AG04450 (cell line): ENCODE data around the gene FAF1. TPM values are rescaled to one million over a fixed set of nuclear protein-coding genes. Genes with fewer than 3 reads are reported as not detected.
"Not testable (repeated sequence)": the region's sequence is repeated elsewhere in the genome, so short reads cannot be mapped to it uniquely, and the experiment has no call there.

ENCODE experiments used
- CTCF ChIA-PET: fragments of 300-600, 350-600 bp; formaldehyde crosslinking; extraction: SDS; loops from one replicate; lab custom pipeline; 2022; ENCODE audit warnings: antibody characterized with exemption, inconsistent platforms; lab: Charles Lee
- POLR2A ChIA-PET: fragments of 350-600 bp; formaldehyde crosslinking; extraction: SDS; loops from one replicate; lab custom pipeline; 2021; ENCODE audit warnings: antibody characterized with exemption, inconsistent platforms; lab: Yijun Ruan, JAX
- DNase-seq: peaks from one replicate; pipeline ENCODE4 v3.0.0-alpha.2; 2011; ENCODE audit warnings: low read depth, low spot score
- H3K27ac ChIP-seq: one replicate; pipeline ENCODE4 v1.5.1; 2012; ENCODE audit warnings: low read depth, low read length, control low read depth
- H3K27me3 ChIP-seq: one replicate; pipeline ENCODE4 v1.6.0; 2012; ENCODE audit warnings: low read length; ENCODE audit not compliant: control insufficient read depth, insufficient read depth
- H3K4me3 ChIP-seq: 2 replicates; pipeline ENCODE4 v1.5.1; 2011; ENCODE audit warnings: mild to moderate bottlenecking, low read depth, low read length, control low read depth
- H3K9me3 ChIP-seq: 2 replicates; pipeline ENCODE4 v1.5.1; 2012; ENCODE audit warnings: low read length; ENCODE audit not compliant: control insufficient read depth, insufficient read depth
- CTCF ChIP-seq: IDR thresholded peaks from 2 replicates; pipeline ENCODE4 v1.5.1; 2011; ENCODE audit warnings: low read depth, low read length, control low read depth, inconsistent platforms
- polyA plus RNA-seq: library from polyadenylated mRNA; depleted of rRNA; stranded (reverse); fragments of >200 nt; gene quantifications from 2 replicates; pipeline ENCODE4 v1.2.3, GENCODE V29; 2011

The FAF1 gene
- polyA plus RNA-seq, 1 experiment: 37.9 TPM

DNA sequence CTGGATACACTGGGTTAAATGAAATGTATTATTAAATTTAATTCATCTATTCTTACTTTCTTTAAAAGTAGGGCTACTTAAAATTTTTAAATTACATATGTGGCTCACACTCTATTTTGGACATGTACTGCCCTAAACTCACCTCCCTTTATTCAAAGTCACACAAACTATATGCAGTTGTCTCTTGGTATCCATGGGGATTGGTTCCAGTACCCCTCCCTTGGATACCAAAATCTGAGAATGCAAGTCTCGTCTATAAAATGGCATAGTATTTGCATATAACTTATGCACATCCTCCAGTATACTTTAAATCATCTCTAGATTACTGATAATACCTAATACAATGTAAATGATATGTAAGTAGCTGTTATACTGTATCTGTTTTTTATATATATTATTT, 57.6 kb downstream of the FAF1 start:
- H3K9me3 ChIP-seq: no peaks in the 10 kb centered on the region
- TF ChIP-seq CTCF: no peak
- H3K27me3 ChIP-seq: no peaks in the 10 kb centered on the region
- DNase-seq: no peak
- H3K27ac ChIP-seq: no peak overlapping the region
- H3K4me3 ChIP-seq: no peak overlapping the region
- CTCF ChIA-PET: no interaction called here
- POLR2A ChIA-PET: no interaction called here

GRCh38 chr1:50901872-50902271, 58.2 kb downstream of the FAF1 start:
- no peak overlapping the region for H3K4me3 ChIP-seq
- TF ChIP-seq CTCF: no peak
- CTCF ChIA-PET: no interaction called here
- no peaks in the 10 kb centered on the region for H3K9me3 ChIP-seq
- DNase-seq: no peak
- H3K27me3 ChIP-seq: no peaks in the 10 kb centered on the region
- H3K27ac ChIP-seq: no peak overlapping the region
- POLR2A ChIA-PET: no interaction called here

DNA sequence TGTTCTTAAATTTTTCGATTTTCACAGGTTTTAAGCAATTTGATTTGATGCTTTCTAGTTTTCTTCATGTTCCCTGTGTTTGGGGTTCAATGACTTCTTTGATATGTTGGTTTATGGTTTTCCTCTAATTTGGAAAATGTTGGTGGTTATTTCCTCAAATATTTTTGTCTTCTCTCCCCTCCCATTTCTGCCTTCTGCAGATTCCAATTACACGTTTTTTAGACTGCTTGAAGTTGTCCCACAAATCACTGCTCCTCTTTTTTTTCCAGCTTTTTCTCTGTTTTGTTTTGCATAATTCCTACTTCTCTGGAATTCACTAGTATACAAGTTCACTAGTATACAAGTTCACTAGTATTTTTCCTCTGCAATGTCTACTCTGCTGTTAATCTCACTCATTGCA, 61.3 kb downstream of the FAF1 start:
- Histone ChIP-seq H3K27me3 (no peaks in the 10 kb centered on the region), H3K4me3 (no peak overlapping the region), H3K27ac (no peak overlapping the region), H3K9me3 (no peaks in the 10 kb centered on the region)
- no peak for DNase-seq
- CTCF ChIA-PET: no interaction called here
- TF ChIP-seq CTCF: no peak
- POLR2A ChIA-PET: no interaction called here

DNA sequence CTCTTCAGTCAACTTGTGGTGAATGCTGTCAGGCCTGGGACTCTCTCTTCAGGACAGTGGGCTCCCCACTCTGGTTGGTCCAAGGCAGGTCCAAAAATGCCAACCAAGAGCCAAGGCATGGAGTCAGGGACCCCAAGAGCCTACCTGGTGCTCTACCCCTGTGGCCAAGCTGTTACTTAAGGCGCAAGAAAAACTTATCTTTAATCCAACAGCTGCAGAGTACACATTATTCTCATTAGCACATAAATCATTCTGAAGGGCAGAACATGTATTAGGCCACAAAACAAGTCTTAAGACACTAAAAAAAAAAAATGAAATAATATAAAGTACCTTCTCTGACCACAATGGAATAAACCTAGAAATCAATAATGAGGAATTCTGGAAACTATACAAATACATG, 65.7 kb downstream of the FAF1 start:
- ChIA-PET CTCF (no interaction called here), POLR2A (no interaction called here)
- no peak for DNase-seq
- no peak for TF ChIP-seq CTCF
- peaks cover 5% of the 10 kb centered on the region for H3K9me3 ChIP-seq
- H3K4me3 ChIP-seq: no peak overlapping the region
- H3K27ac ChIP-seq: no peak overlapping the region
- no peaks in the 10 kb centered on the region for H3K27me3 ChIP-seq

DNA sequence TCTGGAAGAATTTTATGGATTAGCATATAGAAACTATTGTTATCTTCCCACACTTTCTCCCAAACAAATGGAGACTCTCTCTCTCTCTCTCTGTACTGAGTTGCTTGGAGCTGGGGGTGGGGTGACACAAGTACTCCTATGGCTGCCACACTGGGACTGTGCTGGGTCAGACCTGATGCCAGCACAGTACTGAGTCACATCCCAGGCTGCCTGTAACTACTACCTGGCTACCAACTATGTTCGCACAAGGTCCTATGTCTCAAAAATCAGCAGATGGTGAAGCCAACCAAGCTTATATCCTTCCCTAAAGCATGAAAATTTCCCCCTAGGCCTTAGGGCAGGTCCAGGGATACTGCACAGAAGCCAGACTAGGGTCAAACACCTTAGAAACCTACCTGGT, 66.6 kb downstream of the FAF1 start:
- no peak for DNase-seq
- Histone ChIP-seq H3K27me3 (no peaks in the 10 kb centered on the region), H3K27ac (no peak overlapping the region), H3K9me3 (peaks cover 5% of the 10 kb centered on the region), H3K4me3 (no peak overlapping the region)
- CTCF ChIA-PET: no interaction called here
- TF ChIP-seq CTCF: no peak
- POLR2A ChIA-PET: no interaction called here

GRCh38 chr1:50887555-50887954, 72.5 kb downstream of the FAF1 start:
- H3K4me3 ChIP-seq, H3K27ac ChIP-seq, POLR2A ChIA-PET, H3K9me3 ChIP-seq, H3K27me3 ChIP-seq, CTCF ChIA-PET, DNase-seq: not testable (repeated sequence)
